Colonic mucosa (tissue), 4 donors: Measurements from ENCODE around the gene NOP14. TPM values are rescaled to one million over a fixed set of nuclear protein-coding genes. Genes with fewer than 3 reads are reported as not detected.
"Not testable (repeated sequence)": the region's sequence is repeated elsewhere in the genome, so short reads cannot be mapped to it uniquely, and the experiment has no call there.

ENCODE experiments used
- DNase-seq: peaks from one replicate; pipeline ENCODE4 v3.0.0-alpha.2; 2020
- H3K27ac ChIP-seq: fragments of 200-600 bp; one replicate; pipeline ENCODE4 v1.8.0; 2021
- H3K27me3 ChIP-seq: fragments of 200-600 bp; one replicate; pipeline ENCODE4 v1.8.0; 2021
- H3K36me3 ChIP-seq: fragments of 200-600 bp; one replicate; pipeline ENCODE4 v1.8.0; 2021
- H3K4me1 ChIP-seq: fragments of 200-600 bp; one replicate; pipeline ENCODE4 v1.8.0; 2021; ENCODE audit warnings: mild to moderate bottlenecking
- H3K4me3 ChIP-seq: fragments of 200-600 bp; one replicate; pipeline ENCODE4 v1.8.0; 2021
- H3K9ac ChIP-seq, 2 donors: one replicate each; pipeline ENCODE4 v1.7.0; 2013; ENCODE audit warnings: control low read depth in 2 of 2, low read depth in 2 of 2, low read length in 2 of 2
- H3K9me3 ChIP-seq: fragments of 200-600 bp; one replicate; pipeline ENCODE4 v1.8.0; 2021
- CTCF ChIP-seq: fragments of 200-600 bp; IDR thresholded peaks from one replicate; pipeline ENCODE4 v1.8.0; 2022; ENCODE audit warnings: antibody characterized with exemption, mild to moderate bottlenecking
- intact Hi-C: fragments of 100-400 bp; cut with DNase I; formaldehyde crosslinking; loops from one replicate; pipeline ENCODE4 v1.14.1; 2022
- total RNA-seq, 2 donors: library from RNA; stranded (reverse); fragmentation: NEBNext Ultra II Directional in 1 of 2; extraction: Animal tissue kit (Norgen Biotek cat#: 25700) in 1 of 2; gene quantifications; one replicate each; pipeline ENCODE4 v1.2.1, GENCODE V29; 2021
- donor health status: healthy.
- donor health status: DM: no; HTN: no; CAD: no.
- donor health status: DM: no; HTN: no; CAD: no.

Gene NOP14
- total RNA-seq, 2 donors from 2014 or later, result 16.5 to 40.4 TPM

- Histone ChIP-seq H3K27ac (no peak overlapping the region), H3K36me3 (no peaks in the 10 kb centered on the region), H3K9ac (no peak overlapping the region), H3K9me3 (no peaks in the 10 kb centered on the region), H3K27me3 (no peaks in the 10 kb centered on the region), H3K4me3 (no peak overlapping the region), H3K4me1 (no peaks in the 10 kb centered on the region)
- intact Hi-C loops, result no loop called here
- no peak for TF ChIP-seq CTCF
- no peak for DNase-seq
Observed at GRCh38 chr4:3007724-3008123, 44.5 kb upstream of the NOP14 start.

GRCh38 chr4:2996415-2996814 is 33.2 kb upstream of the NOP14 start:
- DNase-seq, result no peak
- Histone ChIP-seq H3K4me3 (no peak overlapping the region), H3K4me1 (no peaks in the 10 kb centered on the region), H3K36me3 (no peaks in the 10 kb centered on the region), H3K9me3 (no peaks in the 10 kb centered on the region), H3K27ac (no peak overlapping the region), H3K9ac (no peak overlapping the region), H3K27me3 (no peaks in the 10 kb centered on the region)
- intact Hi-C loops, result no loop called here
- TF ChIP-seq CTCF, result no peak

- no peak for DNase-seq
- Histone ChIP-seq H3K27ac (no peak overlapping the region), H3K9ac (no peak overlapping the region), H3K4me1 (no peaks in the 10 kb centered on the region), H3K4me3 (no peak overlapping the region), H3K9me3 (no peaks in the 10 kb centered on the region), H3K36me3 (no peaks in the 10 kb centered on the region), H3K27me3 (no peaks in the 10 kb centered on the region)
- intact Hi-C loops, result no loop called here
- TF ChIP-seq CTCF, result no peak
Observed at GRCh38 chr4:2995546-2996265, 32.5 kb upstream of the NOP14 start.

- no peaks in the 10 kb centered on the region for H3K36me3 ChIP-seq
- H3K4me3 ChIP-seq, result no peak overlapping the region
- no peaks in the 10 kb centered on the region for H3K9me3 ChIP-seq
- no peak overlapping the region for H3K27ac ChIP-seq
- no peaks in the 10 kb centered on the region for H3K27me3 ChIP-seq
- no peak for DNase-seq
- no peak for TF ChIP-seq CTCF
- intact Hi-C loops, result no loop called here
- H3K4me1 ChIP-seq, result no peaks in the 10 kb centered on the region
- no peak overlapping the region for H3K9ac ChIP-seq
Observed at GRCh38 chr4:2994917-2995316, 31.7 kb upstream of the NOP14 start.

GRCh38 chr4:2991243-2991642 is 28.0 kb upstream of the NOP14 start:
- Histone ChIP-seq H3K9ac (no peak overlapping the region), H3K27me3 (no peaks in the 10 kb centered on the region), H3K9me3 (no peaks in the 10 kb centered on the region), H3K36me3 (no peaks in the 10 kb centered on the region), H3K4me1 (no peaks in the 10 kb centered on the region), H3K4me3 (no peak overlapping the region), H3K27ac (no peak overlapping the region)
- DNase-seq, result no peak
- intact Hi-C loops, result no loop called here
- no peak for TF ChIP-seq CTCF

- H3K9me3 ChIP-seq, intact Hi-C loops, DNase-seq, H3K27me3 ChIP-seq, H3K27ac ChIP-seq, H3K4me1 ChIP-seq, H3K9ac ChIP-seq, H3K4me3 ChIP-seq, H3K36me3 ChIP-seq: not testable (repeated sequence)
Observed at GRCh38 chr4:2983715-2984114, 20.5 kb upstream of the NOP14 start.
